IMR-90 (cell line): ENCODE data around the gene S100A5. TPM values are rescaled to one million over a fixed set of nuclear protein-coding genes. Genes with fewer than 3 reads are reported as not detected.

ENCODE experiments used
- ATAC-seq: fragments of 200-7000 bp; cut with Tn5 transposase; 2 replicates; pipeline ENCODE4 v1.9.1; 2020; ENCODE audit warnings: low read depth, mild to moderate bottlenecking, moderate library complexity
- BruUV-seq: library from RNA; stranded (reverse); fragments of 400-500 nt; replicated peaks from 2 replicates; lab custom pipeline; 2021; lab: Mats Ljungman, UMichigan
- CTCF ChIA-PET: fragments of 300-600 bp; formaldehyde crosslinking; extraction: SDS; loops from one replicate; lab custom pipeline; 2021; ENCODE audit warnings: antibody characterized with exemption; lab: Yijun Ruan, JAX
- POLR2A ChIA-PET: fragments of 300-600 bp; sonication (Branson Sonifier 250); formaldehyde crosslinking; loops from one replicate; lab custom pipeline; 2022; ENCODE audit warnings: antibody characterized with exemption; ENCODE audit not compliant: unreplicated experiment; lab: Charles Lee
- DNase-seq: peaks from one replicate; pipeline ENCODE4 v3.0.0; 2013
- H2AFZ ChIP-seq: replicated peaks from 2 replicates; pipeline ENCODE3; 2013; ENCODE audit warnings: low read length, mild to moderate bottlenecking; ENCODE audit not compliant: poor library complexity
- H2AK5ac ChIP-seq: 2 replicates; pipeline ENCODE4 v1.6.1; 2013; ENCODE audit warnings: low read depth, low read length, inconsistent platforms
- H2AK9ac ChIP-seq: replicated peaks from 2 replicates; pipeline ENCODE3; 2013; ENCODE audit warnings: mild to moderate bottlenecking, low read depth, low read length, moderate library complexity; ENCODE audit not compliant: poor library complexity
- H2BK120ac ChIP-seq: 2 replicates; pipeline ENCODE4 v1.6.1; 2013; ENCODE audit warnings: low read depth, low read length, inconsistent platforms
- H2BK15ac ChIP-seq: 3 replicates; pipeline ENCODE4 v1.6.1; 2013; ENCODE audit warnings: low read depth, low read length, inconsistent platforms
- H2BK20ac ChIP-seq: 2 replicates; pipeline ENCODE4 v1.6.1; 2013; ENCODE audit warnings: low read depth, mild to moderate bottlenecking, inconsistent platforms, low read length, moderate library complexity
- H2BK5ac ChIP-seq: 2 replicates; pipeline ENCODE4 v1.6.1; 2013; ENCODE audit warnings: mild to moderate bottlenecking, low read depth, low read length, inconsistent platforms; ENCODE audit not compliant: poor library complexity, severe bottlenecking
- H3K14ac ChIP-seq: replicated peaks from 2 replicates; pipeline ENCODE4 v1.6.1; 2013; ENCODE audit warnings: low read depth, low read length, inconsistent platforms
- H3K18ac ChIP-seq: 2 replicates; pipeline ENCODE4 v1.6.1; 2013; ENCODE audit warnings: low read depth, low read length, control low read depth
- H3K23ac ChIP-seq: 2 replicates; pipeline ENCODE4 v1.6.1; 2013; ENCODE audit warnings: low read depth, low read length, inconsistent platforms
- H3K27ac ChIP-seq: 2 replicates; pipeline ENCODE4 v1.5.1; 2013; ENCODE audit warnings: mild to moderate bottlenecking, control low read depth, low read length; ENCODE audit not compliant: insufficient read depth
- H3K27me3 ChIP-seq: 2 replicates; pipeline ENCODE4 v1.6.1; 2013; ENCODE audit warnings: low read length; ENCODE audit not compliant: control insufficient read depth, insufficient read depth
- H3K36me3 ChIP-seq: 2 replicates; pipeline ENCODE4 v1.6.1; 2013; ENCODE audit warnings: low read length, mixed read lengths; ENCODE audit not compliant: control insufficient read depth, insufficient read depth
- H3K4ac ChIP-seq: 2 replicates; pipeline ENCODE4 v1.6.1; 2013; ENCODE audit warnings: low read depth, low read length, inconsistent platforms
- H3K4me1 ChIP-seq: 2 replicates; pipeline ENCODE4 v1.6.1; 2013; ENCODE audit warnings: low read length, mixed read lengths; ENCODE audit not compliant: control insufficient read depth, insufficient read depth
- H3K4me2 ChIP-seq: 2 replicates; pipeline ENCODE4 v1.6.1; 2013; ENCODE audit warnings: low read depth, mild to moderate bottlenecking, control low read depth, low read length, moderate library complexity
- H3K4me3 ChIP-seq: 2 replicates; pipeline ENCODE4 v1.5.1; 2013; ENCODE audit warnings: low read depth, mild to moderate bottlenecking, control low read depth, low read length, moderate library complexity; ENCODE audit not compliant: insufficient read depth
- H3K56ac ChIP-seq: 2 replicates; pipeline ENCODE4 v1.6.1; 2013; ENCODE audit warnings: low read length, inconsistent platforms; ENCODE audit not compliant: insufficient read depth; ENCODE audit errors: extremely low read depth
- H3K79me1 ChIP-seq, 2 experiments: 2 replicates each; pipeline ENCODE4 v1.6.1; 2013; ENCODE audit warnings: low read length in 2 of 2, inconsistent platforms in 1 of 2, low read depth in 1 of 2
- H3K9ac ChIP-seq: 2 replicates; pipeline ENCODE4 v1.6.1; 2013; ENCODE audit warnings: low read depth, low read length, control low read depth
- H3K9me1 ChIP-seq: 2 replicates; pipeline ENCODE4 v1.6.1; 2013; ENCODE audit warnings: low read length, inconsistent platforms; ENCODE audit not compliant: insufficient read depth
- H3K9me3 ChIP-seq: 2 replicates; pipeline ENCODE4 v1.6.1; 2013; ENCODE audit warnings: low read length; ENCODE audit not compliant: control insufficient read depth, insufficient read depth
- H4K20me1 ChIP-seq: 2 replicates; pipeline ENCODE4 v1.6.1; 2013; ENCODE audit warnings: low read length, inconsistent platforms; ENCODE audit not compliant: insufficient read depth
- H4K5ac ChIP-seq: 2 replicates; pipeline ENCODE4 v1.6.1; 2013; ENCODE audit warnings: mild to moderate bottlenecking, low read depth, low read length, control low read depth
- H4K8ac ChIP-seq, 2 experiments: 2 replicates each; pipeline ENCODE4 v1.6.1; 2013; ENCODE audit warnings: low read depth in 2 of 2, low read length in 2 of 2, control low read depth in 1 of 2, inconsistent platforms in 1 of 2
- H4K91ac ChIP-seq: 2 replicates; pipeline ENCODE4 v1.6.1; 2013; ENCODE audit warnings: low read depth, low read length, inconsistent platforms; ENCODE audit not compliant: insufficient read depth
- BHLHE40 ChIP-seq: fragments of 150-350 bp; IDR thresholded peaks from 2 replicates; pipeline ENCODE4 v1.6.1; 2016; ENCODE audit warnings: mild to moderate bottlenecking, low read depth, low read length
- CEBPB ChIP-seq: IDR thresholded peaks from 2 replicates; pipeline ENCODE4 v1.6.1; 2012; ENCODE audit warnings: low read depth, low read length, improper control_type of control experiment
- CHD1 ChIP-seq: IDR thresholded peaks from 2 replicates; pipeline ENCODE4 v1.6.1; 2012; ENCODE audit warnings: low read depth, low read length, improper control_type of control experiment
- CTCF ChIP-seq: conservative IDR thresholded peaks from 2 replicates; pipeline ENCODE4 v1.5.1; 2012; ENCODE audit warnings: mild to moderate bottlenecking, low read depth, low read length, improper control_type of control experiment
- ELK1 ChIP-seq: fragments of 150-350 bp; IDR thresholded peaks from 2 replicates; pipeline ENCODE4 v1.6.1; 2016; ENCODE audit warnings: low read depth, mild to moderate bottlenecking, low read length, moderate library complexity, borderline replicate concordance
- FOS ChIP-seq: fragments of 150-350 bp; IDR thresholded peaks from 2 replicates; pipeline ENCODE4 v1.6.1; 2016; ENCODE audit warnings: low read depth, low read length
- MAFK ChIP-seq: IDR thresholded peaks from 2 replicates; pipeline ENCODE4 v1.6.1; 2012; ENCODE audit warnings: low read depth, low read length, improper control_type of control experiment
- MAZ ChIP-seq: IDR thresholded peaks from 2 replicates; pipeline ENCODE4 v1.6.1; 2012; ENCODE audit warnings: low read depth, mild to moderate bottlenecking, low read length, improper control_type of control experiment, moderate library complexity, borderline replicate concordance
- MXI1 ChIP-seq: IDR thresholded peaks from 2 replicates; pipeline ENCODE4 v1.6.1; 2012; ENCODE audit warnings: low read depth, mild to moderate bottlenecking, low read length, moderate library complexity, borderline replicate concordance
- NFE2L2 ChIP-seq: fragments of 150-350 bp; IDR thresholded peaks from 2 replicates; pipeline ENCODE4 v1.6.1; 2016; ENCODE audit warnings: low read depth, mild to moderate bottlenecking, low read length
- POLR2A ChIP-seq: IDR thresholded peaks from 2 replicates; pipeline ENCODE4 v1.6.1; 2012; ENCODE audit warnings: mild to moderate bottlenecking, low read depth, low read length
- RAD21 ChIP-seq: IDR thresholded peaks from 2 replicates; pipeline ENCODE4 v1.6.1; 2012; ENCODE audit warnings: low read length, improper control_type of control experiment
- RCOR1 ChIP-seq: IDR thresholded peaks from 2 replicates; pipeline ENCODE4 v1.6.1; 2012; ENCODE audit warnings: mild to moderate bottlenecking, low read length, improper control_type of control experiment; ENCODE audit not compliant: insufficient replicate concordance
- RFX5 ChIP-seq: IDR thresholded peaks from 2 replicates; pipeline ENCODE4 v1.8.0; 2012; ENCODE audit warnings: low read depth, mild to moderate bottlenecking, low read length, moderate library complexity
- SMC3 ChIP-seq: fragments of 150-350 bp; IDR thresholded peaks from 2 replicates; pipeline ENCODE4 v1.6.1; 2016; ENCODE audit warnings: low read depth, mild to moderate bottlenecking, antibody characterized with exemption, low read length, moderate library complexity
- USF2 ChIP-seq: fragments of 150-350 bp; IDR thresholded peaks from 2 replicates; pipeline ENCODE4 v1.6.1; 2017; ENCODE audit warnings: mild to moderate bottlenecking, antibody characterized with exemption, low read length, low read depth
- WGBS, 2 experiments: methylation state at CpG; one replicate each; pipeline versions ENCODE4 v1.1.5 to v1.1.7; 2013; ENCODE audit warnings: missing lambda C conversion rate in 2 of 2; ENCODE audit not compliant: insufficient read length in 1 of 2; ENCODE audit errors: extremely low coverage in 2 of 2; 5-methylcytosine and 5-hydroxymethylcytosine counted together
- dilution Hi-C: fragments of 300-500 bp; cut with HindIII; formaldehyde crosslinking; loops from one replicate; pipeline ENCODE4 v1.14.3; 2018; ENCODE audit warnings: low sequenced_read_pairs; ENCODE audit not compliant: unreplicated experiment
- in situ Hi-C: fragments of 300-500 bp; cut with MboI; formaldehyde crosslinking; loops from 3 replicates; pipeline ENCODE4 v1.14.3; 2019; ENCODE audit warnings: low sequenced_read_pairs, inconsistent platforms, mixed read lengths
- intact Hi-C: fragments of 100-400 bp; cut with micrococcal nuclease; formaldehyde crosslinking; loops from 2 replicates; pipeline ENCODE4 v1.10.0; 2022
- polyA plus RNA-seq, 3 experiments: library from polyadenylated mRNA; depleted of rRNA; stranded (reverse); fragments of >200 nt; gene quantifications; 2 replicates each; pipeline ENCODE4 v1.2.3, GENCODE V29; 2012; ENCODE audit warnings: low replicate concordance in 1 of 3
- total RNA-seq: library from RNA; depleted of rRNA; stranded (reverse); fragments of >200 nt; gene quantifications from 2 replicates; pipeline ENCODE4 v1.2.3, GENCODE V29; 2012

The S100A5 gene
- total and polyA plus RNA-seq, 2 of the 4 experiments (the other 2 are of a cell fraction): 0.27 TPM; not detected in 1

DNA sequence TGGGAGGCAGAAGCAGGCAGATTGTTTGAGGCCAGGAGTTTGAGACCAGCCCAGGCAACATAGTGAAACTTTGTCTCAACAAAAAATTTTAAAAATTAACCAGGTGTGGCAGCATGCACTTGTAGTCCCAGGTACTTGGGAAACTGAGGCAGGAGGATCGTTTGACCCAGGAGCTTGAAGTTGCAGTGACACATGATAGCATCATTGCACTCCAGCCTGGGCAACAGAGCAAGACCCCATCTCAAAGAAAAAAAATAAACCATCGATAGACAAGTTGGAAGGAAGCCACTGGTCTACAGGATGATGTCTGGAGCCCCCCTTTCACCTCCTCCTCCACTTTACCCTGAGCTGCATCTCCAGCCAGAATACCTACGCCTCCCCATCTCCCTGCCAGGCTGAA is 21.5 kb downstream of the S100A5 start:
- H2AK9ac ChIP-seq: no peak overlapping the region
- H3K9me3 ChIP-seq: no peaks in the 10 kb centered on the region
- no peak overlapping the region for H2BK20ac ChIP-seq
- H3K4me2 ChIP-seq: no peak overlapping the region
- TF ChIP-seq MXI1 (no peak), USF2 (no peak), RCOR1 (no peak), MAFK (no peak), RFX5 (no peak), CTCF (no peak), CEBPB (no peak), SMC3 (no peak), ELK1 (no peak), RAD21 (no peak), CHD1 (no peak), FOS (no peak), MAZ (no peak), NFE2L2 (no peak), BHLHE40 (no peak), POLR2A (no peak)
- in situ Hi-C loops: loop anchor here (10.0 kb wide), 2 partner anchors 46 to 126 kb away; partner anchors contain the start of gene S100A2
- WGBS, 2 experiments: 57% methylated on average over 1 of the region's 3 CpGs; no CpG with 5 or more reads in 1 of the 2 experiments
- ChIA-PET CTCF (no interaction called here), POLR2A (interaction anchor here (1.1 kb wide), 1 partner anchor 13 kb away, joined by 3 read pairs; no protein-coding TSS in a partner anchor)
- H3K18ac ChIP-seq: no peak overlapping the region
- H3K9me1 ChIP-seq: 0 out of 2 replicates have a peak, but pooled peaks cover 5% of the 10 kb centered on the region
- H3K27me3 ChIP-seq: no peaks in the 10 kb centered on the region
- no peak overlapping the region for H4K91ac ChIP-seq
- no peak overlapping the region for H3K4ac ChIP-seq
- no peak for DNase-seq
- no peaks in the 10 kb centered on the region for H3K4me1 ChIP-seq
- no peak overlapping the region for H2BK120ac ChIP-seq
- no peak overlapping the region for H3K23ac ChIP-seq
- H4K5ac ChIP-seq: no peak overlapping the region
- intact Hi-C loops: no loop called here
- no peak overlapping the region for H2AFZ ChIP-seq
- no peaks in the 10 kb centered on the region for H3K79me1 ChIP-seq
- no peak overlapping the region for H4K8ac ChIP-seq
- no peak overlapping the region for H2BK15ac ChIP-seq
- H3K14ac ChIP-seq: no peak overlapping the region
- H3K56ac ChIP-seq: no peak overlapping the region
- dilution Hi-C loops: no loop called here
- ATAC-seq: no peak
- no peak overlapping the region for H2BK5ac ChIP-seq
- no peaks in the 10 kb centered on the region for H3K36me3 ChIP-seq
- no peaks in the 10 kb centered on the region for H4K20me1 ChIP-seq
- no TSS peak for BruUV-seq
- no peak overlapping the region for H3K27ac ChIP-seq
- H3K4me3 ChIP-seq: no peak overlapping the region
- H2AK5ac ChIP-seq: no peak overlapping the region; the same call in 1 of the 2 replicates
- no peak overlapping the region for H3K9ac ChIP-seq
